ENCODE measurements around the gene SLC25A21.

- TF ChIP-seq CTCF (IDR thresholded peaks at IDR 0.05 in 8 of 11, conservative IDR thresholded peaks at IDR 0.05 in 3 of 11) (no peak), POLR2AphosphoS5 (IDR thresholded peaks at IDR 0.05) (no peak)
Observed at GRCh38 chr14:36824854-36825253, 347.6 kb downstream of the SLC25A21 start.
